ENCODE data around the gene ROBO1. TPM values are rescaled to one million over a fixed set of nuclear protein-coding genes. Genes with fewer than 3 reads are reported as not detected.

The ROBO1 gene
- total RNA-seq, 1 donor from 2014 or later: 250 TPM

DNA sequence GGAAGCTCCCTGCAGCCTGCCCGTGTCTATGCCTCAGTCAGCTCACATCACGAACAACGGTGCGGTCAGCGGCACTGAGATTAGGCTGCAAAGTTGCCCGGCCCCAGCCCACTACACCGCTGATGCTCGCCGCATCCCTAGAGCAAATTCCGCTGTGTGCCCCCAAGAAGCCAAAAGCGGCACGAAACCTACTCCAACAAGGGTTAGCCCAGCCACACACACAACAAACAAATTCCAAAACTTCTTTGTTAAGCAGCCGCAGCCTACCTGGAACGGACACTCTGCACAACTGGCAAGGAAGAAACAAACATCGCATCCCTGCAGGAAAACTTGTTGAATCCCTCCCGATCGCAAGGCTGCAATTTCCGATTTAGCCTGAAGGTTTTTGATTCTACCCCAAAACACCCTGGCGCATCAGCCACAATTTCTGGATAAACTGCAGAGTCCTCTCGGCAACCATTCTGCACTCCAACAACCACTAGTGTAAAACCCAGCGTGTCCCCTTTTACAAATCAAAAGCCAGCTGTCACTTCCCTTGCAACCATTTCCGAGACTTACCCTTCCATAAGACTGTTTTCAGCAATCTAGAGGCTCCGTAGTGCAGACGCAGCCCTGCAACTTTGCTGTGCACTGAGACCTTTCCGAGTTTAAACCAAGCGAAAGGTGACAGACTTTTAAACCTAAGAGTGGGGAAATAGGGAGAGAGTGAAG is 449 bp downstream of the ROBO1 start:
- Mint-ChIP-seq H3K36me3 (ENCODE audit: low read depth, unreplicated experiment) (no peaks in the 10 kb centered on the region), H3K27me3 (ENCODE audit: unreplicated experiment) (peaks cover 8% of the 10 kb centered on the region), H3K27ac (ENCODE audit: unreplicated experiment) (no peak overlapping the region), H3K9me3 (ENCODE audit: unreplicated experiment) (no peaks in the 10 kb centered on the region), H3K4me3 (ENCODE audit: unreplicated experiment) (no peak overlapping the region), H3K4me1 (ENCODE audit: unreplicated experiment) (peaks cover 18% of the 10 kb centered on the region)
- TF ChIP-seq CTCF (IDR thresholded peaks at IDR 0.05; ENCODE audit: unreplicated experiment): peak; percentile 25
- peak; percentile 32 for DNase-seq (ENCODE audit: low spot score)

GRCh38 chr3:79766496-79767193 is 1.2 kb downstream of the ROBO1 start:
- no peaks in the 10 kb centered on the region for H3K9me3 Mint-ChIP-seq (ENCODE audit: unreplicated experiment)
- H3K4me3 Mint-ChIP-seq (ENCODE audit: unreplicated experiment): no peak overlapping the region
- no peaks in the 10 kb centered on the region for H3K36me3 Mint-ChIP-seq (ENCODE audit: low read depth, unreplicated experiment)
- no peak for TF ChIP-seq CTCF (IDR thresholded peaks at IDR 0.05; ENCODE audit: unreplicated experiment)
- peak; percentile 32 for DNase-seq (ENCODE audit: low spot score)
- H3K27ac Mint-ChIP-seq (ENCODE audit: unreplicated experiment): no peak overlapping the region
- H3K4me1 Mint-ChIP-seq (ENCODE audit: unreplicated experiment): peaks cover 18% of the 10 kb centered on the region
- H3K27me3 Mint-ChIP-seq (ENCODE audit: unreplicated experiment): peaks cover 8% of the 10 kb centered on the region

GRCh38 chr3:79765911-79766310 is 1.9 kb downstream of the ROBO1 start:
- TF ChIP-seq CTCF (IDR thresholded peaks at IDR 0.05; ENCODE audit: unreplicated experiment): no peak
- Mint-ChIP-seq H3K4me3 (ENCODE audit: unreplicated experiment) (peak overlapping the region; percentile 72), H3K4me1 (ENCODE audit: unreplicated experiment) (peaks cover 18% of the 10 kb centered on the region), H3K27me3 (ENCODE audit: unreplicated experiment) (peaks cover 8% of the 10 kb centered on the region), H3K9me3 (ENCODE audit: unreplicated experiment) (no peaks in the 10 kb centered on the region), H3K27ac (ENCODE audit: unreplicated experiment) (no peak overlapping the region), H3K36me3 (ENCODE audit: low read depth, unreplicated experiment) (no peaks in the 10 kb centered on the region)
- DNase-seq (ENCODE audit: low spot score): no peak

- no peak overlapping the region for H3K27ac Mint-ChIP-seq (ENCODE audit: unreplicated experiment)
- no peak for TF ChIP-seq CTCF (IDR thresholded peaks at IDR 0.05; ENCODE audit: unreplicated experiment)
- H3K27me3 Mint-ChIP-seq (ENCODE audit: unreplicated experiment): peaks cover 8% of the 10 kb centered on the region
- H3K9me3 Mint-ChIP-seq (ENCODE audit: unreplicated experiment): no peaks in the 10 kb centered on the region
- peaks cover 14% of the 10 kb centered on the region for H3K4me1 Mint-ChIP-seq (ENCODE audit: unreplicated experiment)
- H3K4me3 Mint-ChIP-seq (ENCODE audit: unreplicated experiment): no peak overlapping the region
- DNase-seq (ENCODE audit: low spot score): no peak
- no peaks in the 10 kb centered on the region for H3K36me3 Mint-ChIP-seq (ENCODE audit: low read depth, unreplicated experiment)
These were observed 6.4 kb downstream of the ROBO1 start for GRCh38 chr3:79761441-79761840.

GRCh38 chr3:79751703-79752102 is 16.1 kb downstream of the ROBO1 start:
- peaks cover 5% of the 10 kb centered on the region for H3K27me3 Mint-ChIP-seq (ENCODE audit: unreplicated experiment)
- H3K9me3 Mint-ChIP-seq (ENCODE audit: unreplicated experiment): no peaks in the 10 kb centered on the region
- H3K36me3 Mint-ChIP-seq (ENCODE audit: low read depth, unreplicated experiment): no peaks in the 10 kb centered on the region
- DNase-seq (ENCODE audit: low spot score): no peak
- H3K27ac Mint-ChIP-seq (ENCODE audit: unreplicated experiment): no peak overlapping the region
- no peaks in the 10 kb centered on the region for H3K4me1 Mint-ChIP-seq (ENCODE audit: unreplicated experiment)
- H3K4me3 Mint-ChIP-seq (ENCODE audit: unreplicated experiment): no peak overlapping the region
- TF ChIP-seq CTCF (IDR thresholded peaks at IDR 0.05; ENCODE audit: unreplicated experiment): no peak

Measured in endothelial cell (in vitro differentiated cells).